DND-41 (cell line): Measurements from ENCODE around the gene PROSER1.

Experiments
- CTCF ChIP-seq: IDR thresholded peaks from 2 replicates; pipeline ENCODE4 v1.5.1; 2012; ENCODE audit warnings: borderline replicate concordance, low read length, moderate library complexity, mild to moderate bottlenecking; ENCODE audit not compliant: poor library complexity, severe bottlenecking; ENCODE audit errors: extremely low read depth
- EZH2 ChIP-seq: IDR thresholded peaks from 3 replicates; pipeline ENCODE4 v1.6.1; 2012; ENCODE audit warnings: borderline replicate concordance, low read depth, mild to moderate bottlenecking, moderate library complexity, low read length, inconsistent platforms; ENCODE audit not compliant: severe bottlenecking

- TF ChIP-seq CTCF = no peak
- TF ChIP-seq EZH2 = no peak
Measured at GRCh38 chr13:38970380-38971051, 67.4 kb downstream of the PROSER1 start.
